Skeletal muscle tissue (tissue), 4 donors: ENCODE results near the gene LYPD5. TPM values are rescaled to one million over a fixed set of nuclear protein-coding genes. Genes with fewer than 3 reads are reported as not detected.
"Not testable (repeated sequence)": the region's sequence is repeated elsewhere in the genome, so short reads cannot be mapped to it uniquely, and the experiment has no call there.

Source experiments
- H3K27ac ChIP-seq: one replicate; pipeline ENCODE4 v1.7.0; 2013; ENCODE audit warnings: mild to moderate bottlenecking, low read depth, low read length, inconsistent platforms
- H3K27me3 ChIP-seq, 3 donors: one replicate each; pipeline ENCODE4 v1.7.0; 2013; ENCODE audit warnings: low read length in 3 of 3; ENCODE audit not compliant: control insufficient read depth in 3 of 3, insufficient read depth in 3 of 3
- H3K36me3 ChIP-seq, 3 donors: one replicate each; pipeline ENCODE4 v1.7.0; 2013; ENCODE audit warnings: low read length in 3 of 3; ENCODE audit not compliant: control insufficient read depth in 3 of 3, insufficient read depth in 3 of 3
- H3K4me1 ChIP-seq, 3 donors: one replicate each; pipeline ENCODE4 v1.7.0; 2013; ENCODE audit warnings: low read length in 3 of 3, mild to moderate bottlenecking in 3 of 3; ENCODE audit not compliant: control insufficient read depth in 3 of 3, insufficient read depth in 3 of 3
- H3K4me3 ChIP-seq, 3 donors: one replicate each; pipeline ENCODE4 v1.7.0; 2013; ENCODE audit warnings: low read length in 3 of 3
- H3K9ac ChIP-seq, 3 donors: one replicate each; pipeline ENCODE4 v1.7.0; 2013; ENCODE audit warnings: low read length in 3 of 3, mild to moderate bottlenecking in 3 of 3, moderate library complexity in 2 of 3, low read depth in 1 of 3
- H3K9me3 ChIP-seq, 3 donors: one replicate each; pipeline ENCODE4 v1.7.0; 2013; ENCODE audit warnings: low read length in 3 of 3; ENCODE audit not compliant: control insufficient read depth in 3 of 3
- total RNA-seq: library from RNA; depleted of rRNA; stranded (reverse); fragments of >200 nt; gene quantifications from one replicate; pipeline ENCODE4 v1.2.3, GENCODE V29; 2014
- donor health status: Osteomylitis.

LYPD5 gene
- total RNA-seq, 1 donor from 2014 or later, result not detected

- peaks cover 11 to 14% (median 12%) of the 10 kb centered on the region in 3 donors for H3K27me3 ChIP-seq
- peak overlapping the region; percentile 62 to 83 (median 73) for H3K4me3 ChIP-seq
- H3K27ac ChIP-seq, result no peak overlapping the region
- H3K4me1 ChIP-seq, result peaks cover 6 to 9% (median 7%) of the 10 kb centered on the region in 3 donors
- no peaks in the 10 kb centered on the region for H3K36me3 ChIP-seq
- no peak overlapping the region for H3K9ac ChIP-seq
- peaks cover 0 to 10% (median 0%) of the 10 kb centered on the region in 3 donors for H3K9me3 ChIP-seq
These were observed 18.6 kb upstream of the LYPD5 start for GRCh38 chr19:43820884-43821215.

DNA sequence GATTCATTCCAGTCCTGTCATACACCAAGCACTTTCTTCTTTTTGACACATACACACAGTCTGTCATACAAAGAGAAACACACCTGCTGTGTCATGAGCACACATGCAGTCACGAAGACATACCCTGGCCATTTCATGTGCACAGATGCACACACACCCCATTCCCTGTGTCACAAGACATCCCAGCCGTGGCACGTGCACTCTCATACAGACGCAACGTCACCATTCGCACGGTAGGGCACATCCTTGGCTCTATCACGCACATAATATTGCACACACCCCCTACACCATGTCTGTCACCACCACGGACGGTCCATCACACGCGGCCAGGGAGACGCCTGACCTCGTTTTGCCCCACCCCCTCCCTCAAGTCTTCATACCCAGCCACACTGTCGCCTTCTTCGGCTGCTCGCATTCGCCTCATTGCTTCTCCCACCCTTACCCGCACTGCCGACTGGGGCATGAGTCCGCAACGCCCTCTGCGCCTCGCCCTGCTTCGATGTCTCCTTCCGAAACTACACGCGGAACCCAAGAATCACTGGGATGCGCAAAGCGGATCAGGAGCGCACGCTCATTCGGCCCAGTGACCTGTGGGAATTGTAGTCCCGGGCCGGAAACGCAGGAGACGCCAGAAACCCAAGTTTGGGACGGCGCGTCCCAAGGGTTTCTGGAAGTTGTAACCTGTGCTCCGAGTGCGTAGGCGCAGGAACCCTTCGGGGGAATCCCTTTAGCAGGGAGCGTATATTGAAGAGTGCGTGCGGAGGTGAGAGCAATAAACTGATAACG is 18.0 kb upstream of the LYPD5 start:
- Histone ChIP-seq H3K9ac (peak overlapping the region in 1 of 3 donors; percentile 10), H3K9me3 (peaks cover 0 to 10% (median 0%) of the 10 kb centered on the region in 3 donors), H3K27me3 (peaks cover 11 to 14% (median 12%) of the 10 kb centered on the region in 3 donors), H3K27ac (no peak overlapping the region), H3K4me3 (peak overlapping the region; percentile 62 to 83 (median 73)), H3K4me1 (peaks cover 6 to 9% (median 7%) of the 10 kb centered on the region in 3 donors), H3K36me3 (no peaks in the 10 kb centered on the region)

DNA sequence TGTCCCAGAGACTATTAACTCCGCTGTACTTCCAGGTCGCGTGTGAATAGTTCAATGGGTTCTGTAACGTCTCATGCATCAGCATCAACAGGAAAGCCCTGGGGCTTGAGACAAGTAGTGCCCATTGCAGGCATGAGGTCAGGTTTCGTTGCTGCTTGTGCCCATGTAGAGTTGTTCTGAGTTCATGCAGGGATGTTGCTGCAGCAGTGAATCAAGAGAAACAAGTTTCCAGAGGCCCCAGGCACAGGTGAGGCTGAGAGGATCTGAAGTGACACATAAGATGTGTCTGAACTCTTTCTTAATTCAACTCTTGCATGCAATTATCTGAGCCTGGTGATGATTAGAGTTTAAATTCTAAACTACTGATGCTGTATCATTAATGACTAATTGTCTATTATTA is 16.3 kb upstream of the LYPD5 start:
- H3K4me1 ChIP-seq, result peaks cover 6 to 9% (median 7%) of the 10 kb centered on the region in 3 donors
- no peak overlapping the region for H3K9ac ChIP-seq
- H3K36me3 ChIP-seq, result no peaks in the 10 kb centered on the region
- peaks cover 11 to 14% (median 12%) of the 10 kb centered on the region in 3 donors for H3K27me3 ChIP-seq
- H3K9me3 ChIP-seq, result peaks cover 0 to 10% (median 2%) of the 10 kb centered on the region in 3 donors
- H3K4me3 ChIP-seq, result no peak overlapping the region
- no peak overlapping the region for H3K27ac ChIP-seq

DNA sequence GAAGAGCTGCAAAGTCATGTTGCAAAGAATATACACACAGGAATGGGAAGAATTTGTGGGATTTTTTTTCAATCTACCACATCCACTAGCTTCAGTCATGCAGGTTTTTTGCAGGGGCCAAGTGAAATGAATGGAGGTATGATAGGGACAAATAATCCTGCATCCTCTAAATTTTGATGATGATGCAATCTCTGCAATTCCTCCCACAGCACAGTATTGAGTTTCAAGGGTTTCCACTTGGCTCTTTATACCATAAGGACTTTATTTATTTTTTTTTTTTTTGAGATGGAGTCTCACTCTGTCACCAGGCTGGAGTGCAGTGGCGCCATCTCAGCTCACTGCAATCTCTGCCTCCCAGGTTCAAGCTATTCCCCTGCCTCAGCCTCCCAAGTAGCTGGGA is 15.2 kb upstream of the LYPD5 start:
- H3K27ac ChIP-seq, H3K4me1 ChIP-seq, H3K4me3 ChIP-seq, H3K9ac ChIP-seq, H3K9me3 ChIP-seq, H3K36me3 ChIP-seq: not testable (repeated sequence)
- H3K27me3 ChIP-seq, result peaks cover 12 to 14% (median 13%) of the 10 kb centered on the region in 3 donors

DNA sequence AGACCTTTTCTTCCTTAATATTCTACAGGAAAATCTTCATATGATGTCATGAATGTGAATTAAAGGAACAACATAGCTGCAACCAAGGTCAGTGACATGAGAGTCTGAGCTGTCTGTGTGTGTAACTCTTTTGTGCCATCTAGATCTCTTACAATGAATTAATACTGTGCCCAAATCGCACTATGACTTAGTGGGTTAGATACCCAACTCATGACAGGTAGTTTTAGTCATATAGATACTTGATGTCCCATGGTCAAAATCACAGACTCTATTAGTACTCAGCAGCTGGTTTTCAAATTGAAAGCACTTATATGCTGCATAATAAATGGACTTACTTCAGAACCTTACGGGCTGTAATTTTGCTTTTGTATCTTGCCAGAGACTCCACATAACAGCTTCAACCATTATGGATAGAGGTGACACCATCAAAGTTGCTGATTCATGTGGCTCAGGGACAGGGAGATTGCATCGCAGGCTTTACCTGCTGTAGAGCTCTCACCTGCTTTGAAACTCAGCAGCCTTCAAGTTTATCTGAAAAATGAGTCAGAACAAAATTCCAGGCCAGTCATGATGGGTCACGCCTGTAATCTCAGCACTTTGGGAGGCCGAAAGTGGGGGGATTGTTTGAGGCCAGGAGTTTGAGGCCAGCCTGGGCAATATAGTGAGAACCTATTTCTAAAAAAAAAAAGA is 12.6 kb upstream of the LYPD5 start:
- Histone ChIP-seq H3K9me3 (peaks cover 0 to 2% (median 0%) of the 10 kb centered on the region in 3 donors), H3K27me3 (peaks cover 0 to 4% (median 3%) of the 10 kb centered on the region in 3 donors), H3K4me3 (no peak overlapping the region), H3K36me3 (no peaks in the 10 kb centered on the region), H3K4me1 (no peaks in the 10 kb centered on the region), H3K27ac (no peak overlapping the region), H3K9ac (no peak overlapping the region)

DNA sequence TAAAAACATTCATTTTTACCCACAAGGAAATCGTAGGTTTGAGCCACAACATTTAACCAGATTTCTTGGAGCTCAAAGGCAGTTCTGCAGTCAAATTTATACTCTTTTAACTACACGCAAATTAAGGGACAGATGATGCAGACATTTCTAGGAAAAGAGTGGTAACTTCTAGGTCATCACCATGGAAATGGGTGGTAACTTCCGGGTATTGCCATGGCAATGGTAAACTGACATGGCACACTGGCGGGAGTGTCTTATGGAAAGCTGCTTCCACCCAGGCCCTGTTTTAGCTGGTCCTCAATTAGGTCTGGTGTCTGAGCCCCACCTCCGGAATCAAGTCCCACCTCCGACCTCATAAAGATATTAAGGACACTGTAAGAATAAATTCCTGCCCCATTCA is 10.4 kb upstream of the LYPD5 start:
- Histone ChIP-seq H3K36me3 (no peaks in the 10 kb centered on the region), H3K9ac (no peak overlapping the region), H3K4me1 (no peaks in the 10 kb centered on the region), H3K4me3 (no peak overlapping the region), H3K27me3 (peaks cover 0 to 3% (median 0%) of the 10 kb centered on the region in 3 donors), H3K9me3 (peaks cover 0 to 2% (median 0%) of the 10 kb centered on the region in 3 donors), H3K27ac (no peak overlapping the region)

DNA sequence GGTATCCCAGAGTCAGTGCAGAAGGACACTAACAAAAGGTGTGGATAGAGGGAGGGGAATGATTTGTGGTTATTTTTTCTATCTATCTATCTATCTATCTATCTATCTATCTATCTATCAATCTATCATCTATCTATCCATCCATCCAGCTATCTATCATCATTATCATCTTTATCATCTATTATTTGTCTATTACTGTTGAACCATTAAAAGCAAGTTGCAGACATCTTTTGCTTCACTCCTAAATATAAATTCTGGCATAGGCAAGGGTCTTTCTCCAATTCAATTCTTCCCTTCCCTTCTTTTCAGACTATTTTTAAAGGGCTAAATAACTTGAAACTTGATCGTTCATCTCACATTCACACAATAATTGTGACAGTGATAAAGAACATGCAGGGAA is 10.0 kb upstream of the LYPD5 start:
- Histone ChIP-seq H3K4me3 (no peak overlapping the region), H3K27me3 (peaks cover 0 to 3% (median 0%) of the 10 kb centered on the region in 3 donors), H3K9me3 (peaks cover 0 to 2% (median 0%) of the 10 kb centered on the region in 3 donors), H3K27ac (no peak overlapping the region), H3K4me1 (no peaks in the 10 kb centered on the region), H3K9ac (no peak overlapping the region), H3K36me3 (no peaks in the 10 kb centered on the region)

GRCh38 chr19:43811837-43812236 is 9.6 kb upstream of the LYPD5 start:
- no peak overlapping the region for H3K9ac ChIP-seq
- H3K9me3 ChIP-seq, result peaks cover 0 to 2% (median 0%) of the 10 kb centered on the region in 3 donors
- H3K36me3 ChIP-seq, result no peaks in the 10 kb centered on the region
- H3K27ac ChIP-seq, result no peak overlapping the region
- H3K27me3 ChIP-seq, result peaks cover 0 to 3% (median 0%) of the 10 kb centered on the region in 3 donors
- H3K4me1 ChIP-seq, result no peaks in the 10 kb centered on the region
- no peak overlapping the region for H3K4me3 ChIP-seq

- Histone ChIP-seq H3K9ac (no peak overlapping the region), H3K4me1 (no peaks in the 10 kb centered on the region), H3K27ac (no peak overlapping the region), H3K36me3 (no peaks in the 10 kb centered on the region), H3K9me3 (peaks cover 0 to 2% (median 0%) of the 10 kb centered on the region in 3 donors), H3K4me3 (no peak overlapping the region), H3K27me3 (peaks cover 0 to 3% (median 0%) of the 10 kb centered on the region in 3 donors)
These were observed 7.8 kb upstream of the LYPD5 start for GRCh38 chr19:43809762-43810696.
